Measurements from ENCODE around the gene LONRF3.

Gene LONRF3

DNA sequence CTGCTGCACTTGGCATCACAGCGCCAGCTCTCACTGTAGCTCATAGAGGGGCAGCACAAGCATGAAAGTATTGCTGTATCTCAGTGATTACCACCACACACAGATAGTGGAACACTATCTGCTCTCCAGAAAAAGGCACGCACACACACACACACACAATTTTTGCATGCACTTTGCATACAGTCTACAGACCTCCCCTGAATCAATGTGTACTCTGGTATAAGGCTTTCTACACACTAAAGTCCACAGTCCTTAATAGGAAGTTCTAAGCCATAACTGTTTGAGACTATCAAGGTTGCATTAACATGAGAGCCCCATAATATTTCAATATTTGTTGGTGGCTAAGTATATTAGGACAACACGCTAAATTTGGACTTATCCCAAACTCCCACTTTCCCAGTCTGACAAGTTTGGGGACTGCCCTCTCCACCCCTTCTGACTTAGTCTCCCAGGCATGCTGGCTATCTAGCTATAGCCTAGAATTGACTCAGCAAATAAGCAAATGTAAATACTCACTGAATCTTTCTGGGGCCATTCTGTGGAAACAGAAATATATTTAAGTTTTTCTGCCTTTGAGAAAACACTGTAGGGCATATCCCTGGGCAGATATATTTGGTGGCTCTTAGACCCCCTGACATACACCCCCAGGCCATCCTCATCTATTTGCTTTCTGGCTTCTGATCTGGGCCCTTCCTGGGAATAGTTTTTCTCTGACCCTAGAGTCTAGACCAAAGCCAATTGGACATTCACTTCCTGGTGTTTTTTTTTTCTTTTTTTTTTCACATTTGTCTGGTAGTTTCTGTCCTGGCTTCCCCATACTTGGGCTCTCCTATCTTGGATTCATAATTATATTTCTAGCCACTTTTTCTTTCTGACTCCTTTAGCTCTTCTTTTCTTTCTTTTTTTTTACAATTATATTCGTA lies 62.0 kb downstream of the LONRF3 start:
- no peak for DNase-seq (ENCODE audit: low read depth)

GRCh38 chrX:119040432-119040831 lies 66.0 kb downstream of the LONRF3 start:
- no peak for DNase-seq (ENCODE audit: low read depth)

GRCh38 chrX:119041175-119041574 lies 66.8 kb downstream of the LONRF3 start:
- no peak for DNase-seq (ENCODE audit: low read depth)

- no peak for DNase-seq (ENCODE audit: low read depth)
Observed at GRCh38 chrX:119042040-119042439, 67.6 kb downstream of the LONRF3 start.

DNA sequence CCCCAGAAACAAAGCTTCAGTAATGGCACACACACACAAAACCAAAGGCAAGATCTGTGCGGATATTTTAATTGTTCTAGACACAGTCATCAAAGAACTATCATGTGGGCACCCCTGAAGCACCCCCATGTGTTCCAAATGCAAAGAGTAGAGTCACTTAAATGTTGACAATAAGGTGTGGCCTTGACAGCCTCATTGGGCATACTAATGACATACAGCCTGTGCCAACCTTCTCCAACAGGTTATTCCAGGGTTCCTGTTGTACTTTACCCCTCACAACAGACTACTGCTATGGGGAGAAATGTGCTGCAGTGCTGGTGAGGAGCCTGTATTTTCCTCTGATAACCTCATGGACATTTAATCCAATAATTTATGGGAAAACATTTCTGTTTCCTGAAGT lies 68.6 kb downstream of the LONRF3 start:
- no peak for DNase-seq (ENCODE audit: low read depth)

GRCh38 chrX:119045884-119046283 lies 71.5 kb downstream of the LONRF3 start:
- DNase-seq (ENCODE audit: low read depth), result no peak

- no peak for DNase-seq (ENCODE audit: low read depth)
Observed at GRCh38 chrX:119055687-119056086, 81.3 kb downstream of the LONRF3 start.

DNA sequence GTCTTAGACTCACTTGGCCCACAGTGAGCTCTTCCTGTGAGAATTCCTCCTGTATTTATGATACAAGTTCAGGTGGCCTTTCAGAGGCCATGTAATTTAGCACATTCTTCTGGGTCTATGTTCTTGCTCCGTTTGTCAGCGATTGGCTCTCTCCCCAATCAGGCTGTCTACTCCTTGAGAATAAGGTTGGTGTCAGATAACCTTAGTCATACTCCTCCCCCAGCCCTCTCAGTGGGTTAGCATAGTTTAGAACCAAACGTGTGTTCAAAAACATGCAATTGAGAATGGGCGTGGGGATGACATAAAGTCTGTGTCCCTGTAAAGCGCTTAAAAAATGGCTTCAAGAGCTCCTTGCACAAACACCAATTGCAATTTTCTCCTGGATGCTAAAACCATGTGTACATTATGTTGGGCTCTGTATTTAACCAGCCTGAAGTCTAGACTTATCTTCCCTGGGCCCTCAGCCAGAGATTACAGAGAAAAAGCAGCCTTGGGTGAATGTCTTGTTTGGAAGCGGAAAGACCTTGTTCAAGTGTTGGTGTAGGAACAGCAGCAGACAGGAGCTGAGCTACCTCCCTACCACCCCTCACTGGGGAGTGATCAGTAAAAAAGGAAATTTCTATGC lies 88.4 kb downstream of the LONRF3 start:
- DNase-seq (ENCODE audit: low read depth), result no peak

- no peak for DNase-seq (ENCODE audit: low read depth)
Observed at GRCh38 chrX:119063428-119063827, 89.0 kb downstream of the LONRF3 start.

- peak; percentile 19 for DNase-seq (ENCODE audit: low read depth)
Observed at GRCh38 chrX:119067023-119067739, 92.8 kb downstream of the LONRF3 start.
